GM19467 (cell line): ENCODE data around the gene OSBPL5.

ENCODE experiments used
- ATAC-seq: cut with Tn5 transposase; IDR thresholded peaks from one replicate; pipeline ENCODE4 v1.9.1; 2021; ENCODE audit warnings: mild to moderate bottlenecking, moderate library complexity; ENCODE audit not compliant: unreplicated experiment

Gene OSBPL5

GRCh38 chr11:3197878-3198528, 32.9 kb upstream of the OSBPL5 start:
- ATAC-seq, result no peak

GRCh38 chr11:3197044-3197695, 32.1 kb upstream of the OSBPL5 start:
- ATAC-seq, result no peak

- no peak for ATAC-seq
Observed at GRCh38 chr11:3196161-3197043, 31.3 kb upstream of the OSBPL5 start.

- ATAC-seq, result no peak
Observed at GRCh38 chr11:3195251-3196160, 30.4 kb upstream of the OSBPL5 start.

- no peak for ATAC-seq
Observed at GRCh38 chr11:3194016-3194816, 29.1 kb upstream of the OSBPL5 start.

GRCh38 chr11:3193373-3194015, 28.4 kb upstream of the OSBPL5 start:
- no peak for ATAC-seq

GRCh38 chr11:3192511-3193372, 27.6 kb upstream of the OSBPL5 start:
- ATAC-seq, result no peak

- no peak for ATAC-seq
Observed at GRCh38 chr11:3191586-3192324, 26.6 kb upstream of the OSBPL5 start.

- no peak for ATAC-seq
Observed at GRCh38 chr11:3190600-3190999, 25.5 kb upstream of the OSBPL5 start.

GRCh38 chr11:3189886-3190583, 24.9 kb upstream of the OSBPL5 start:
- no peak for ATAC-seq

- no peak for ATAC-seq
Observed at GRCh38 chr11:3189196-3189843, 24.2 kb upstream of the OSBPL5 start.

GRCh38 chr11:3188496-3189195, 23.5 kb upstream of the OSBPL5 start:
- ATAC-seq, result no peak

- no peak for ATAC-seq
Observed at GRCh38 chr11:3186166-3186953, 21.2 kb upstream of the OSBPL5 start.

GRCh38 chr11:3184732-3185347, 19.7 kb upstream of the OSBPL5 start:
- no peak for ATAC-seq

- ATAC-seq, result no peak
Observed at GRCh38 chr11:3183523-3183922, 18.4 kb upstream of the OSBPL5 start.
